ENCODE measurements around the gene HIVEP3. TPM values are rescaled to one million over a fixed set of nuclear protein-coding genes. Genes with fewer than 3 reads are reported as not detected.

The HIVEP3 gene
- total RNA-seq, 1 experiment from 2014 or later, result 2.8 TPM

GRCh38 chr1:41714638-41715389, 203.9 kb downstream of the HIVEP3 start:
- H3K9me3 ChIP-seq (replicated peaks), result no peaks in the 10 kb centered on the region
- no peaks in the 10 kb centered on the region for H3K36me3 ChIP-seq
- peaks cover 7% of the 10 kb centered on the region for H3K27me3 ChIP-seq
- H3K27ac ChIP-seq, result peak overlapping the region; percentile 28; the same call in 1 of the 2 replicates
- H3K4me1 ChIP-seq, result peaks cover 25% of the 10 kb centered on the region
- no peak for DNase-seq
- H3K4me3 ChIP-seq, result no peak overlapping the region

- Histone ChIP-seq H3K9me3 (replicated peaks) (no peaks in the 10 kb centered on the region), H3K4me1 (peaks cover 25% of the 10 kb centered on the region), H3K36me3 (no peaks in the 10 kb centered on the region), H3K27me3 (peaks cover 5% of the 10 kb centered on the region), H3K4me3 (no peak overlapping the region), H3K27ac (peak overlapping the region; percentile 28; the same call in 1 of the 2 replicates)
- DNase-seq, result peak; percentile 58 to 62
These were observed 205.0 kb downstream of the HIVEP3 start for GRCh38 chr1:41713557-41714327.

GRCh38 chr1:41713141-41713540, 205.6 kb downstream of the HIVEP3 start:
- no peak overlapping the region for H3K27ac ChIP-seq

GRCh38 chr1:41712695-41713094, 206.0 kb downstream of the HIVEP3 start:
- Histone ChIP-seq H3K4me3 (no peak overlapping the region), H3K27ac (no peak overlapping the region), H3K27me3 (peaks cover 10% of the 10 kb centered on the region), H3K9me3 (replicated peaks) (no peaks in the 10 kb centered on the region), H3K4me1 (peaks cover 25% of the 10 kb centered on the region), H3K36me3 (no peaks in the 10 kb centered on the region)
- DNase-seq, result no peak

More at GRCh38 chr1:41713141-41713540, 205.6 kb downstream of the HIVEP3 start:
- no peaks in the 10 kb centered on the region for H3K36me3 ChIP-seq
- H3K4me3 ChIP-seq, result no peak overlapping the region
- no peak for DNase-seq
- peaks cover 25% of the 10 kb centered on the region for H3K4me1 ChIP-seq
- peaks cover 6% of the 10 kb centered on the region for H3K27me3 ChIP-seq
- no peaks in the 10 kb centered on the region for H3K9me3 ChIP-seq (replicated peaks)

- DNase-seq, result no peak
- H3K27ac ChIP-seq, result no peak overlapping the region
- H3K4me3 ChIP-seq, result no peak overlapping the region
- H3K4me1 ChIP-seq, result peaks cover 25% of the 10 kb centered on the region
- no peaks in the 10 kb centered on the region for H3K9me3 ChIP-seq (replicated peaks)
- H3K27me3 ChIP-seq, result peaks cover 14% of the 10 kb centered on the region
- H3K36me3 ChIP-seq, result no peaks in the 10 kb centered on the region
These were observed 206.6 kb downstream of the HIVEP3 start for GRCh38 chr1:41712081-41712480.

GRCh38 chr1:41711581-41711980, 207.1 kb downstream of the HIVEP3 start:
- H3K27ac ChIP-seq, result no peak overlapping the region
- DNase-seq, result no peak
- H3K9me3 ChIP-seq (replicated peaks), result no peaks in the 10 kb centered on the region

GRCh38 chr1:41710980-41711379, 207.7 kb downstream of the HIVEP3 start:
- Histone ChIP-seq H3K4me1 (peaks cover 25% of the 10 kb centered on the region), H3K4me3 (no peak overlapping the region), H3K36me3 (no peaks in the 10 kb centered on the region), H3K27ac (no peak overlapping the region), H3K27me3 (peaks cover 16% of the 10 kb centered on the region), H3K9me3 (replicated peaks) (no peaks in the 10 kb centered on the region)
- no peak for DNase-seq

More at GRCh38 chr1:41711581-41711980, 207.1 kb downstream of the HIVEP3 start:
- H3K4me1 ChIP-seq, result peaks cover 25% of the 10 kb centered on the region
- H3K4me3 ChIP-seq, result no peak overlapping the region
- no peaks in the 10 kb centered on the region for H3K36me3 ChIP-seq
- peaks cover 16% of the 10 kb centered on the region for H3K27me3 ChIP-seq

- no peak overlapping the region for H3K4me3 ChIP-seq
- no peak overlapping the region for H3K27ac ChIP-seq
- no peak for DNase-seq
- no peaks in the 10 kb centered on the region; the same call in 1 of the 2 replicates for H3K9me3 ChIP-seq (replicated peaks)
- H3K27me3 ChIP-seq, result peaks cover 16% of the 10 kb centered on the region
- H3K4me1 ChIP-seq, result peaks cover 23% of the 10 kb centered on the region
- no peaks in the 10 kb centered on the region for H3K36me3 ChIP-seq
These were observed 208.8 kb downstream of the HIVEP3 start for GRCh38 chr1:41709873-41710272.

GRCh38 chr1:41709331-41709730, 209.4 kb downstream of the HIVEP3 start:
- Histone ChIP-seq H3K9me3 (replicated peaks) (no peaks in the 10 kb centered on the region; the same call in 1 of the 2 replicates), H3K36me3 (no peaks in the 10 kb centered on the region), H3K4me3 (no peak overlapping the region), H3K27me3 (peaks cover 16% of the 10 kb centered on the region), H3K4me1 (peaks cover 21% of the 10 kb centered on the region), H3K27ac (no peak overlapping the region)
- no peak for DNase-seq

- no peaks in the 10 kb centered on the region; the same call in 1 of the 2 replicates for H3K9me3 ChIP-seq (replicated peaks)
- no peak overlapping the region for H3K27ac ChIP-seq
- DNase-seq, result no peak
- peaks cover 16% of the 10 kb centered on the region for H3K4me1 ChIP-seq
- no peaks in the 10 kb centered on the region for H3K36me3 ChIP-seq
- peaks cover 16% of the 10 kb centered on the region for H3K27me3 ChIP-seq
- H3K4me3 ChIP-seq, result no peak overlapping the region
These were observed 210.4 kb downstream of the HIVEP3 start for GRCh38 chr1:41708332-41708731.

GRCh38 chr1:41707793-41708192, 210.9 kb downstream of the HIVEP3 start:
- Histone ChIP-seq H3K27ac (no peak overlapping the region), H3K27me3 (peaks cover 16% of the 10 kb centered on the region), H3K4me1 (peaks cover 13% of the 10 kb centered on the region), H3K9me3 (replicated peaks) (no peaks in the 10 kb centered on the region; the same call in 1 of the 2 replicates), H3K4me3 (no peak overlapping the region), H3K36me3 (no peaks in the 10 kb centered on the region)
- DNase-seq, result no peak

- DNase-seq, result no peak
These were observed 212.9 kb downstream of the HIVEP3 start for GRCh38 chr1:41705798-41706197.

GRCh38 chr1:41704196-41704595, 214.5 kb downstream of the HIVEP3 start:
- peak overlapping the region; percentile 29 for H3K27ac ChIP-seq
- peak; percentile 80 to 84 for DNase-seq
- no peak overlapping the region for H3K4me3 ChIP-seq
- H3K4me1 ChIP-seq, result peaks cover 9% of the 10 kb centered on the region
- no peaks in the 10 kb centered on the region; the same call in 1 of the 2 replicates for H3K9me3 ChIP-seq (replicated peaks)
- H3K27me3 ChIP-seq, result peaks cover 11% of the 10 kb centered on the region; the same call in 1 of the 2 replicates
- no peaks in the 10 kb centered on the region for H3K36me3 ChIP-seq

More at GRCh38 chr1:41705798-41706197, 212.9 kb downstream of the HIVEP3 start:
- Histone ChIP-seq H3K4me3 (no peak overlapping the region), H3K27me3 (peaks cover 15% of the 10 kb centered on the region), H3K36me3 (no peaks in the 10 kb centered on the region), H3K27ac (no peak overlapping the region), H3K4me1 (peaks cover 8% of the 10 kb centered on the region; the same call in 1 of the 2 replicates), H3K9me3 (replicated peaks) (no peaks in the 10 kb centered on the region; the same call in 1 of the 2 replicates)

GRCh38 chr1:41702771-41703170, 216.0 kb downstream of the HIVEP3 start:
- Histone ChIP-seq H3K36me3 (no peaks in the 10 kb centered on the region), H3K9me3 (replicated peaks) (no peaks in the 10 kb centered on the region; the same call in 1 of the 2 replicates), H3K27ac (no peak overlapping the region), H3K27me3 (peaks cover 7% of the 10 kb centered on the region; the same call in 1 of the 2 replicates), H3K4me1 (peaks cover 14% of the 10 kb centered on the region), H3K4me3 (no peak overlapping the region)
- no peak for DNase-seq

Measured in SJCRH30 (cell line).